ENCODE data around the gene USP20.
A peak's percentile ranks its signal among the peaks of the same experiment; 100 is the strongest.

GRCh38 chr9:129802833-129803675 lies 32.2 kb upstream of the USP20 start, which contains the start of gene TOR1B:
- peak; percentile 83 to 86 for TF ChIP-seq POLR2A (IDR thresholded peaks at IDR 0.05)
- TF ChIP-seq CTCF (IDR thresholded peaks at IDR 0.05), result no peak

All from Peyer's patch (tissue), 4 donors.